ENCODE measurements around the gene UQCRH.
"Not testable (repeated sequence)": the region's sequence is repeated elsewhere in the genome, so short reads cannot be mapped to it uniquely, and the experiment has no call there.

Gene UQCRH

GRCh38 chr1:46333300-46334029 is 30.0 kb downstream of the UQCRH start:
- Histone ChIP-seq H3K27me3 (ENCODE audit: insufficient read depth, insufficient read length) (no peaks in the 10 kb centered on the region), H3K9me3 (ENCODE audit: insufficient read depth, low read length) (no peaks in the 10 kb centered on the region), H3K9ac (ENCODE audit: insufficient read length, low read depth) (no peak overlapping the region), H3K4me1 (ENCODE audit: insufficient read depth, insufficient read length) (peaks cover 8% of the 10 kb centered on the region), H3K4me3 (ENCODE audit: insufficient read length, low read depth) (no peak overlapping the region), H3K36me3 (ENCODE audit: insufficient read depth, insufficient read length, low read length) (no peaks in the 10 kb centered on the region)
- no peak for TF ChIP-seq YY1 (IDR thresholded peaks at IDR 0.05; ENCODE audit: insufficient read depth, insufficient read length)
- no peak for TF ChIP-seq SUZ12 (IDR thresholded peaks at IDR 0.05; ENCODE audit: extremely low read depth, insufficient read depth, insufficient read length)
- TF ChIP-seq ZNF274 (IDR thresholded peaks at IDR 0.05; ENCODE audit: low read depth, low read length), result no peak
- DNase-seq (ENCODE audit: low read depth, low spot score), result peak; percentile 57

DNA sequence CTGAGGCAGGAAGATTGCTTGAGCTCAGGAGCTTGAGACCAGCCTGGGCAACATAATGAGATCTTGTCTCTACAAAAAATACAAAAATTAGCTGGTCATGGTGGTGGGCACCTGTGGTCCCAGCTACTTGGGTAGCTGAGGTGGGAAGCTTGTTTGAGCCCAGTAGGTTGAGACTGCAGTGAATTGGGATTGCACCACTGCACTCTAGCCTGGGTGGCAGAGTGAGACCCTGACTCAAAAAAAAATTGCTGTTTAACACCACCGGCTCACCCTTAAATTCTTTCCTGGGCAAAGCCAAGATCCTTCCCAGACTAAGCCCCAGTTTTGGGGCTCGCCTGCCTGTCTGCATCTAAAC is 30.5 kb downstream of the UQCRH start:
- H3K4me1 ChIP-seq (ENCODE audit: insufficient read depth, insufficient read length), result peaks cover 6% of the 10 kb centered on the region
- no peak overlapping the region for H3K9ac ChIP-seq (ENCODE audit: insufficient read length, low read depth)
- H3K27me3 ChIP-seq (ENCODE audit: insufficient read depth, insufficient read length), result no peaks in the 10 kb centered on the region
- H3K36me3 ChIP-seq (ENCODE audit: insufficient read depth, insufficient read length, low read length), result no peaks in the 10 kb centered on the region
- no peak for DNase-seq (ENCODE audit: low read depth, low spot score)
- no peak overlapping the region for H3K4me3 ChIP-seq (ENCODE audit: insufficient read length, low read depth)
- H3K9me3 ChIP-seq (ENCODE audit: insufficient read depth, low read length), result no peaks in the 10 kb centered on the region
- TF ChIP-seq YY1 (IDR thresholded peaks at IDR 0.05; ENCODE audit: insufficient read depth, insufficient read length) (no peak), SUZ12 (IDR thresholded peaks at IDR 0.05; ENCODE audit: extremely low read depth, insufficient read depth, insufficient read length) (no peak), ZNF274 (IDR thresholded peaks at IDR 0.05; ENCODE audit: low read depth, low read length) (no peak)

DNA sequence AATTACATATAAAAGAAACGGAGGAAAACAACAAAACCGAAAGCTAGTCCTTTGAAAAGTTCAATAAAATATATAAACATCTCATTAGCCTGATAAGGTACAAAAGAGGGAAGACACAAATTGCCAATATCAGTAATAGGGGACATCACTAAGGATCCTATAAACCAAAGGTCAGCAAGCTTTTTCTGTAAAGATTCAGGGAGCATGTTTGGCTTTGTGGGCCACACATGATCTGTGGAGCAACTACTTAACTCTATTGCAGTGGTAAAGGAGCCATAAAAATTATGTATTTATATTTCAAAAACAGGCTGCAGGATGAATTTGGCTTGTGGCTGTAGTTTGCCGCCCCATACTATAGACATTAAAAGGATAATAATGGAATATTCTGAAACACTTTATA is 31.6 kb downstream of the UQCRH start:
- Histone ChIP-seq H3K27me3 (ENCODE audit: insufficient read depth, insufficient read length) (no peaks in the 10 kb centered on the region), H3K4me1 (ENCODE audit: insufficient read depth, insufficient read length) (peaks cover 4% of the 10 kb centered on the region), H3K36me3 (ENCODE audit: insufficient read depth, insufficient read length, low read length) (no peaks in the 10 kb centered on the region), H3K9me3 (ENCODE audit: insufficient read depth, low read length) (no peaks in the 10 kb centered on the region), H3K4me3 (ENCODE audit: insufficient read length, low read depth) (no peak overlapping the region), H3K9ac (ENCODE audit: insufficient read length, low read depth) (no peak overlapping the region)
- TF ChIP-seq YY1 (IDR thresholded peaks at IDR 0.05; ENCODE audit: insufficient read depth, insufficient read length) (no peak), SUZ12 (IDR thresholded peaks at IDR 0.05; ENCODE audit: extremely low read depth, insufficient read depth, insufficient read length) (no peak), ZNF274 (IDR thresholded peaks at IDR 0.05; ENCODE audit: low read depth, low read length) (no peak)
- DNase-seq (ENCODE audit: low read depth, low spot score), result no peak

DNA sequence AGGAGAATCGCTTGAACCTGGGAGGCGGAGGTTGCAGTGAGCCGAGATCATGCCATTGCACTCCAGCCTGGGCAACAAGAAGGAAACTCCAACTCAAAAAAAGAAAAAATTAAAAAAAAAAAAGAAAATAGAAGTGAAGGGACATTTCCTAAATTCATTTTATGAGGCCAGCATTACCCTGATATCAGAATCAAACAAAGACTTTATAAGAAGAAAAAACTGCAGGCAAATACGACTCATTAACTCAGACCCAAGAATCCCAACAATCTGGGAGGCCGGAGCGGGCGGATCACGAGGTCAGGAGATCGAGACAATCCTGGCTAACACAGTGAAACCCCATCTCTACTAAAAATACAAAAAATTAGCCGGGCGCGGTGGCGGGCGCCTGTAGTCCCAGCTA is 33.9 kb downstream of the UQCRH start:
- not testable (repeated sequence) for H3K9ac ChIP-seq (ENCODE audit: insufficient read length, low read depth); H3K27me3 ChIP-seq (ENCODE audit: insufficient read depth, insufficient read length); H3K4me1 ChIP-seq (ENCODE audit: insufficient read depth, insufficient read length); H3K9me3 ChIP-seq (ENCODE audit: insufficient read depth, low read length); DNase-seq (ENCODE audit: low read depth, low spot score); H3K4me3 ChIP-seq (ENCODE audit: insufficient read length, low read depth)
- H3K36me3 ChIP-seq (ENCODE audit: insufficient read depth, insufficient read length, low read length), result peaks cover 12% of the 10 kb centered on the region

DNA sequence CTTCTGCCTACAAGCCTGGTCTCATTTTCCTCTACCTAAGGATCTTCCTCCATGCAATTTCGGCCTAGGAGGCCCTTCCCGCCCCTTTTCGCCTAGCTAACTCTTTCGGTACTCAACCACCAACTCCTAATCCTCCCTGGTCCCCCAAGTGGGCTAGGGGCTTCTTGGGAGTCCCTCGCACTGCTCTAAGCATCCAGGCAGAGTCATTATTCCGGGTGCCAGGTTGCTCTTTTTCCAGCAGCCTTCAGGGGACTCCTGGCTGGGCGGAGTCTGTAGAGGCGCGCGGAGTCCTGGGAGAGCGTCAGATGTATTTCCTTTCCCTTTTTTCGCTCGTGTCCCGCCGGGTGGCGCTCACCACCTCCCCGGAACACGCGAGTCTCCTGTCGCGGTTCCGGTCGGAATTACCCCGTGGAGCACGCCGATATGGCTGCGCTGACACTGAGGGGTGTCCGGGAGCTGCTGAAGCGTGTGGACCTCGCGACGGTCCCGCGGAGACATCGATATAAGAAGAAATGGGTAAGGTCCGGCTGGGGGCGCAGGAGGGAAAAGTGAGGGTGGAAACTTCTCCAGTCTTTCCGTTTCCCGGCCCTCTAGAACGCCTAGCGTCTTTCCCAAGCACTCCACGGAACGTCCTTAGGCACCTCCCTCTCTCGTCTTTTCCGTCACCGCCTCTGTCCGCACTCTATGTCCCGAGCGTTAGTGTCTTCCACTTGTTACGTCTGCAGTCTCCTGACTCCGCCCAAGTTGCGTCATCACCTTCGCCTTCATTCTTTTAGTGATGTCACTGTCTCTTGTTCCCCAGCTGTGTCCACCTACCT is 37.1 kb downstream of the UQCRH start, which contains the start of gene NSUN4:
NSUN4 (plus strand) TSS at position 404 of the 818 bp plus-strand sequence; CDS start at position 424, 20 bp downstream.
- peaks cover 18% of the 10 kb centered on the region for H3K4me1 ChIP-seq (ENCODE audit: insufficient read depth, insufficient read length)
- no peaks in the 10 kb centered on the region for H3K27me3 ChIP-seq (ENCODE audit: insufficient read depth, insufficient read length)
- peaks cover 44% of the 10 kb centered on the region for H3K36me3 ChIP-seq (ENCODE audit: insufficient read depth, insufficient read length, low read length)
- TF ChIP-seq SUZ12 (IDR thresholded peaks at IDR 0.05; ENCODE audit: extremely low read depth, insufficient read depth, insufficient read length) (no peak), YY1 (IDR thresholded peaks at IDR 0.05; ENCODE audit: insufficient read depth, insufficient read length) (peak; percentile 80)
- no peaks in the 10 kb centered on the region for H3K9me3 ChIP-seq (ENCODE audit: insufficient read depth, low read length)
- DNase-seq (ENCODE audit: low read depth, low spot score), result peak; percentile 92
- H3K4me3 ChIP-seq (ENCODE audit: insufficient read length, low read depth), result peak within 1 kb of the TSS; percentile 93
- H3K9ac ChIP-seq (ENCODE audit: insufficient read length, low read depth), result peak within 1 kb of the TSS; percentile 100

- peak overlapping the region; percentile 93 for H3K4me3 ChIP-seq (ENCODE audit: insufficient read length, low read depth)
- DNase-seq (ENCODE audit: low read depth, low spot score), result no peak
- peak overlapping the region; percentile 100 for H3K9ac ChIP-seq (ENCODE audit: insufficient read length, low read depth)
- TF ChIP-seq ZNF274 (IDR thresholded peaks at IDR 0.05; ENCODE audit: low read depth, low read length), result no peak
- no peak for TF ChIP-seq YY1 (IDR thresholded peaks at IDR 0.05; ENCODE audit: insufficient read depth, insufficient read length)
- no peak for TF ChIP-seq SUZ12 (IDR thresholded peaks at IDR 0.05; ENCODE audit: extremely low read depth, insufficient read depth, insufficient read length)
- H3K9me3 ChIP-seq (ENCODE audit: insufficient read depth, low read length), result no peaks in the 10 kb centered on the region
- no peaks in the 10 kb centered on the region for H3K27me3 ChIP-seq (ENCODE audit: insufficient read depth, insufficient read length)
- H3K4me1 ChIP-seq (ENCODE audit: insufficient read depth, insufficient read length), result peaks cover 18% of the 10 kb centered on the region
- peaks cover 46% of the 10 kb centered on the region for H3K36me3 ChIP-seq (ENCODE audit: insufficient read depth, insufficient read length, low read length)
These were observed 38.0 kb downstream of the UQCRH start for GRCh38 chr1:46341222-46342083.

Data from NT2/D1 (cell line).